Left ventricle myocardium inferior (tissue), 1 donor: ENCODE measurements around the gene DTWD2. TPM values are rescaled to one million over a fixed set of nuclear protein-coding genes. Genes with fewer than 3 reads are reported as not detected.
"Not testable (repeated sequence)": the region's sequence is repeated elsewhere in the genome, so short reads cannot be mapped to it uniquely, and the experiment has no call there.

ENCODE experiments used
- DNase-seq: peaks from one replicate; pipeline ENCODE4 v3.0.0-alpha.2; 2020
- H3K27ac ChIP-seq: fragments of 200-600 bp; replicated peaks from 2 replicates; pipeline ENCODE4 v1.8.0; 2021
- H3K27me3 ChIP-seq: fragments of 200-600 bp; 2 replicates; pipeline ENCODE4 v1.8.0; 2021; ENCODE audit warnings: low read depth
- H3K36me3 ChIP-seq: fragments of 200-600 bp; 2 replicates; pipeline ENCODE4 v1.8.0; 2021
- H3K4me1 ChIP-seq: fragments of 200-600 bp; 2 replicates; pipeline ENCODE4 v1.8.0; 2021
- H3K4me3 ChIP-seq: fragments of 200-600 bp; 2 replicates; pipeline ENCODE4 v1.8.0; 2021; ENCODE audit warnings: mild to moderate bottlenecking, moderate library complexity
- H3K9me3 ChIP-seq: fragments of 200-600 bp; replicated peaks from 2 replicates; pipeline ENCODE4 v1.8.0; 2021
- intact Hi-C: fragments of 100-400 bp; cut with micrococcal nuclease; formaldehyde crosslinking; loops from one replicate; pipeline ENCODE4 v1.11.0; 2022
- total RNA-seq: library from RNA; stranded (reverse); fragmentation: NEBNext Ultra II Directional; extraction: Animal tissue kit (Norgen Biotek cat#: 25700); gene quantifications from one replicate; pipeline ENCODE4 v1.2.1, GENCODE V29; 2021
- TF ChIP-seq, protein P1 (sequence below): fragments of 200-600 bp; IDR thresholded peaks from 2 replicates; pipeline ENCODE4 v1.8.0; 2021; ENCODE audit warnings: antibody characterized with exemption, mild to moderate bottlenecking, borderline replicate concordance
- donor health status: DM: no; HTN: yes; CAD: no; lungs with severe emphysema.

DTWD2 gene
- total RNA-seq, 1 donor from 2014 or later: 14.7 TPM

DNA sequence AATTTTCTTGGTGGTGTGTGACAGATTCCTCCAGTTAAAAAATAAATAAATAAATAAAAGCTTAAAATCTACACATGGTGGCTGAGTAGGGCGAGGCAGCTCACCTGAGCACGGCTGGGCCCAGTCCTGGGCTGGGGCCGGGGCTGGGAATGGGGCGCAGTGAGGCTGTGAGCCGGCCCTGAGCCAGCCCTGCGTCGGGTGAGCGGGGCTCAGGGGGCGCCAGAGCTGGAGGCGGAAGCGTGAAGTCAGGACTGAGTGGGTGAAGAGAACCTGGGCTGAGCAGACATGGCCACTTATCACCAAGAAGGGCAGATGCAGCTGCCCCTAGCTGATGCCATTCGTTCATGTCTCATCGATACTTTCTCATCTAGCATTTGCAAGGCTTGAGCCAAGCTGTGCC is 22.8 kb upstream of the DTWD2 start:
- intact Hi-C loops: no loop called here
- DNase-seq: no peak

DNA sequence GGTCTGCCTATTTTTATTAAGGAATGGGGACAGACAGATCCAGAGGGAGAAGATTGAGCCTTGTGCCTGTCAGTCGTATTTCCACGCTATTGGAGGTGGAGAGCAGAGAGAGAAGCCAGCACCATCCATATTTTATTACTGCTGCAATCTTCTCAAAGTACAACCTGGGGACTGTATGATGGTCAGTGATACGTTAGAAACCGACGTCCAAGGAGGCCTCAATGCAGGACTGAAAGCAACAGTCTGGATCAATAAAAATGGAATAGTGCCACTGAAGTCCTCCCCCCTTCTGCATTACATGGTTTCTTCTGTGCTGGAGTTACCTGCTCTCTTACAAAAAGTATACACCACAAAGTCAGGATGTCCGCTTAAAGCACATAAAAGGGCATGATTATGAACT is 21.9 kb upstream of the DTWD2 start:
- TF ChIP-seq, protein P1, sequence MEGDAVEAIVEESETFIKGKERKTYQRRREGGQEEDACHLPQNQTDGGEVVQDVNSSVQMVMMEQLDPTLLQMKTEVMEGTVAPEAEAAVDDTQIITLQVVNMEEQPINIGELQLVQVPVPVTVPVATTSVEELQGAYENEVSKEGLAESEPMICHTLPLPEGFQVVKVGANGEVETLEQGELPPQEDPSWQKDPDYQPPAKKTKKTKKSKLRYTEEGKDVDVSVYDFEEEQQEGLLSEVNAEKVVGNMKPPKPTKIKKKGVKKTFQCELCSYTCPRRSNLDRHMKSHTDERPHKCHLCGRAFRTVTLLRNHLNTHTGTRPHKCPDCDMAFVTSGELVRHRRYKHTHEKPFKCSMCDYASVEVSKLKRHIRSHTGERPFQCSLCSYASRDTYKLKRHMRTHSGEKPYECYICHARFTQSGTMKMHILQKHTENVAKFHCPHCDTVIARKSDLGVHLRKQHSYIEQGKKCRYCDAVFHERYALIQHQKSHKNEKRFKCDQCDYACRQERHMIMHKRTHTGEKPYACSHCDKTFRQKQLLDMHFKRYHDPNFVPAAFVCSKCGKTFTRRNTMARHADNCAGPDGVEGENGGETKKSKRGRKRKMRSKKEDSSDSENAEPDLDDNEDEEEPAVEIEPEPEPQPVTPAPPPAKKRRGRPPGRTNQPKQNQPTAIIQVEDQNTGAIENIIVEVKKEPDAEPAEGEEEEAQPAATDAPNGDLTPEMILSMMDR: no peak
- Histone ChIP-seq H3K4me1 (no peaks in the 10 kb centered on the region), H3K27me3 (no peaks in the 10 kb centered on the region), H3K9me3 (no peaks in the 10 kb centered on the region), H3K4me3 (no peak overlapping the region), H3K27ac (no peak overlapping the region), H3K36me3 (no peaks in the 10 kb centered on the region)
- intact Hi-C loops: no loop called here
- DNase-seq: no peak

More for the DNA sequence above, 22.8 kb upstream of the DTWD2 start:
- Histone ChIP-seq H3K4me3 (no peak overlapping the region), H3K9me3 (no peaks in the 10 kb centered on the region), H3K27ac (no peak overlapping the region), H3K36me3 (no peaks in the 10 kb centered on the region), H3K4me1 (no peaks in the 10 kb centered on the region), H3K27me3 (no peaks in the 10 kb centered on the region)
- TF ChIP-seq, protein P1: no peak

DNA sequence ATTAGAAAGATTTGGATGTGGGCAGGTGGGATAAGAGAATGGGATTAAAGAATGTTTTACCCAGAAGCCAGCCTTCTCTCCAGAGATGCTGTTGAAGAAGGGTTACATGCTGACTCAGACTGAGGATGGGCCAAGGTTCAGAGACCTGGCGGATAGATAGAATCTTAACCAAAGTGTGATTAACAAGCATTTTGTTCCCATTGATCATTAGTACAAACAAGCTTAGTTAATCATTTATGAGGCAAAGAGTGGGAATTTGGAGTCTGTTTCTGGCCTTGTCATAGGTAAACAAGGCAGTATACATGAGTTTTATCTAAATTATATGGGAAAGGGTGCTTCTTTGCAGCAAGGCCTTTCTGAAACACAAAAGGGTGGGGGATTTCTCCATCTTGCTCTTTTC is 20.8 kb upstream of the DTWD2 start:
- intact Hi-C loops: no loop called here
- H3K27me3 ChIP-seq: no peaks in the 10 kb centered on the region

DNA sequence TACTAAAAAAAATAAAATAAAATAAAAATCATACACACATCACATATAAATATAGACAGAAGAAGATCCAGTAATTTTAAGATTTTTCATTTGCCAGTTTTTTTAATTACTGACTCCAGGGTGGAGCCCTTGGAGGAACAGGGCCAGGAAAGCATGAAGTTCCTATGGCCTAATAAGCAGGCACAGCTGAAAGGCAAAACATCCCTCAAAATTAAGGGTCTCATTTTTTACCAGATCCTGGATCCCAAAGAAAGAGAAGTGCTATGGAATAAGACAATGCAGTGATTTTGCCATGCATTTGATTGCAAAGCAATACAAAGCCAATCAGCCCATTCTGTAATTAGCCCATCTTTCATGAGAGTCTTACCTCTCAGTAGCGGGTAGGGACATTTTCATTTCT is 11.3 kb upstream of the DTWD2 start:
- Histone ChIP-seq H3K36me3 (no peaks in the 10 kb centered on the region), H3K27me3 (no peaks in the 10 kb centered on the region), H3K4me3 (no peak overlapping the region), H3K4me1 (no peaks in the 10 kb centered on the region), H3K27ac (no peak overlapping the region), H3K9me3 (peaks cover 15% of the 10 kb centered on the region)
- no peak for DNase-seq
- TF ChIP-seq, protein P1: no peak
- intact Hi-C loops: no loop called here

More for the DNA sequence above, 20.8 kb upstream of the DTWD2 start:
- no peak overlapping the region for H3K4me3 ChIP-seq
- H3K4me1 ChIP-seq: no peaks in the 10 kb centered on the region
- H3K9me3 ChIP-seq: no peaks in the 10 kb centered on the region
- no peak overlapping the region for H3K27ac ChIP-seq
- no peaks in the 10 kb centered on the region for H3K36me3 ChIP-seq
- TF ChIP-seq, protein P1: no peak
- DNase-seq: no peak

DNA sequence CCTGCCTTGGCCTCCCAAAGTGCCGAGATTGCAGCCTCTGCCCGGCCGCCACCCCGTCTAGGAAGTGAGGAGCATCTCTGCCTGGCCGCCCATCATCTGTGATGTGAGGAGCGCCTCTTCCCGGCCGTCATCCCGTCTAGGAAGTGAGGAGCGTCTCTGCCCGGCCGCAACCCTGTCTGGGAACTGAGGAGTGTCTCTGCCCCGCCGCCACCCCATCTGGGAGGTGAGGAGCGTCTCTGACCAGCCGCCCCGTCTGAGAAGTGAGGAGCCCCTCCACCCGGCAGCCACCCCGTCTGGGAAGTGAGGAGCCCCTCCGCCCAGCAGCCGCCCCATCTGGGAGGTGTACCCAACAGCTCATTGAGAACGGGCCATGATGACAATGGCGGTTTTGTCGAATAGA is 10.5 kb upstream of the DTWD2 start:
- H3K36me3 ChIP-seq, DNase-seq, H3K4me3 ChIP-seq, H3K27ac ChIP-seq, H3K4me1 ChIP-seq, H3K27me3 ChIP-seq, intact Hi-C loops: not testable (repeated sequence)
- H3K9me3 ChIP-seq: peaks cover 15% of the 10 kb centered on the region

DNA sequence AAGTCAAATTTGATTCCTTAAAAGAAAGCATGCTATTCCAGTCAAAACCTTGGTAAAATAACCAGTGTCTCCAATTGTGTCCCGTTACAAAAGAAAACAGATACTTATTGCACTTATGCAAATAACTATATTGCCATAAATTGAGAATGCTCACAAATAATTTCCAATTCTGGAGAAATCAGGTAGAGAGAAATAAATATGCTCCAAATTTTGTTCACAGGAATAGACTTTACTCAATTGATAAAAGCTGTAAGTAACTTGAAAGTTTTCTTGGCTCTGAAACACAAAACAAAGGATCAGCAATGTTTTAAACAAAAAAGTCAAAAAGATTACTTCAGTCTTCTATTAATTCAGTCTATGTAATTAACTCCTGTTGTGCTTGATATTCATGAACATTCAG is 7.8 kb upstream of the DTWD2 start:
- Histone ChIP-seq H3K4me1 (no peaks in the 10 kb centered on the region), H3K27ac (no peak overlapping the region), H3K36me3 (no peaks in the 10 kb centered on the region), H3K9me3 (peaks cover 21% of the 10 kb centered on the region), H3K4me3 (no peak overlapping the region), H3K27me3 (no peaks in the 10 kb centered on the region)
- TF ChIP-seq, protein P1: no peak
- no peak for DNase-seq
- intact Hi-C loops: no loop called here
